Choroid plexus epithelial cell (primary cell): ENCODE data around the gene SHE.

Experiments used
- DNase-seq: peaks from one replicate; pipeline ENCODE4 v3.0.0-alpha.2; 2010; ENCODE audit warnings: low read depth
- H3K4me3 ChIP-seq: 2 replicates; pipeline ENCODE4 v1.5.1; 2011; ENCODE audit warnings: low read depth, mild to moderate bottlenecking, control low read depth, low read length, moderate library complexity
- TF ChIP-seq, protein P1 (sequence below): conservative IDR thresholded peaks from 2 replicates; pipeline ENCODE4 v1.5.1; 2011; ENCODE audit warnings: low read depth, mild to moderate bottlenecking, control low read depth, inconsistent platforms, low read length, moderate library complexity

SHE gene

DNA sequence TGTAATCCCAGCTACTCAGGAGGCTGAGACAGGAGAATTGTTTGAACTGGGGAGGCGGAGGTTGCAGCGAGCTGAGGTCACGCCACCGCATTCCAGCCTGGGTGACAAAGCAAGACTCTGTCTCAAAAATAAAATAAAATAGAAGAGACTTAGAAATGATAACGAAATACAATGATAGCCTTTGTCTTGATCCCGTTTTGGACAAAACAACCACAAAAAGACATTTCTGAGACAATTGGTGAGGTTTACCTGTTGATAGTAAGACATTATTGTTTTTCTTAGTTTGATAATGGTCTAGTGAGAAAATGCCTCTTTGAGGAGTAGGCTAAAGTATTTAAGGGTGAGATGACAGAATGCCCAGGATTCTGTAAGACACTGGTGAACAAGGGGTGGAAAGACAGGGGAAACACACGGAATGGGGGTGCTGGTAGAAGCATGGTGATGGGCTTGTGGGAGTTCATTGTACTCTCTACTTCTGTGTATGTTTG lies 11.9 kb upstream of the SHE start:
- DNase-seq, result no peak
- TF ChIP-seq, protein P1, sequence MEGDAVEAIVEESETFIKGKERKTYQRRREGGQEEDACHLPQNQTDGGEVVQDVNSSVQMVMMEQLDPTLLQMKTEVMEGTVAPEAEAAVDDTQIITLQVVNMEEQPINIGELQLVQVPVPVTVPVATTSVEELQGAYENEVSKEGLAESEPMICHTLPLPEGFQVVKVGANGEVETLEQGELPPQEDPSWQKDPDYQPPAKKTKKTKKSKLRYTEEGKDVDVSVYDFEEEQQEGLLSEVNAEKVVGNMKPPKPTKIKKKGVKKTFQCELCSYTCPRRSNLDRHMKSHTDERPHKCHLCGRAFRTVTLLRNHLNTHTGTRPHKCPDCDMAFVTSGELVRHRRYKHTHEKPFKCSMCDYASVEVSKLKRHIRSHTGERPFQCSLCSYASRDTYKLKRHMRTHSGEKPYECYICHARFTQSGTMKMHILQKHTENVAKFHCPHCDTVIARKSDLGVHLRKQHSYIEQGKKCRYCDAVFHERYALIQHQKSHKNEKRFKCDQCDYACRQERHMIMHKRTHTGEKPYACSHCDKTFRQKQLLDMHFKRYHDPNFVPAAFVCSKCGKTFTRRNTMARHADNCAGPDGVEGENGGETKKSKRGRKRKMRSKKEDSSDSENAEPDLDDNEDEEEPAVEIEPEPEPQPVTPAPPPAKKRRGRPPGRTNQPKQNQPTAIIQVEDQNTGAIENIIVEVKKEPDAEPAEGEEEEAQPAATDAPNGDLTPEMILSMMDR, result no peak
- H3K4me3 ChIP-seq, result no peak overlapping the region

DNA sequence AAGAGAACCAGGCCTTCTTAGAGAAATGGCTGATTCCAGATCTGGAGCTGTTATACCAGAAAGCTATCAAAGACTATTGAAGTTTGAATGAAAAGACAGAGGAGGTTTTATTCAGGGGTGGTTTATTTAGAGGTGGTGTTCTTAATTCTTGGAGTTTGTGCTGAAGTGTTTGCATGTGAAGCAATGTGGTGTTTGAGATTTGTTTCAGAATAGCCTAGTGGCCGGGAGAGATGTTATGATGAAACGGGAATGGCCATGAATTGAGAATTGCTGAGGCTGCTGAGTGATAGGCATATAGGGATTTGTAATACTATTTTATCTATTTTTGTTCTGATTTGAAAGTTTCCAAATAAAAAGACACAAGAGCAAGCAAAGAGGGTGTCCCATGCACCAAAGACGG lies 10.5 kb upstream of the SHE start:
- TF ChIP-seq, protein P1, result no peak
- no peak for DNase-seq
- H3K4me3 ChIP-seq, result no peak overlapping the region

DNA sequence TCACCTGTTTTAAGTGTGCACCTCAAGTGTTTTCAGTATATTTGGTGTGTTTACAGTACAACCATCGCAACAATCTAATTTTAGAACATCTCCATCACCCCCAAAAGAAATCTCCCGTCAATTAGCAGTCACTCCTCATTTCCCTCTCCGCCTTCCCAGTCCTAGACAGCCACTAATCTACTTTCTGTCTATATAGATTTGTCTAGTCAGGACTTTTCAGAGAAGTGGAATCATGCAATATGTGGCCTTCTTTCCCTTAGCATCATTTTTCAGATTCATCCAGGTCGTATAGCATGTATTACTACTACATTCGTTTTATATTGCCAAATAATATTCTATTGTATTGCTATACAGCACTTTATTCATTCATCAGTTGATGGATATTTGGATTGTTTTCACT lies 1.7 kb upstream of the SHE start:
- TF ChIP-seq, protein P1, result no peak
- H3K4me3 ChIP-seq, result no peak overlapping the region
- DNase-seq, result no peak

DNA sequence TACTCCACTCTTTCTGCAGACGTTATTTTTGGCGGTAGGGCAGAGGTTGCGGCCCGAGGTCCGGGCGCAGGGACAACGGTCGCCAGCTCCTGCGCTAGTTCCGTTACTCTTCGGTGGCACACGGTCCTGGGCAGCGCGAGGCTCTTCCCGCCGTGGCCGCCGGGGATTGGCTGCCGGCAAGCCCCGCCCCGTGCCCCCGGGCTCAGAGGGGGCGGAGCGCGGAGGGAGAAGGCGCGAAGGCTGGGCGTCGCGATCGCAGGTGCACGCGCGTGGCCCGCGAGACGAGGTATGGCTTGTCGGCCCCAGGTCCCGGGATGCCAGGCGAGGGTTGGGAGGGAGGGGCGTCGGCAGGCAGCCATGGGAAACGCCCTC lies 518 bp upstream of the SHE start:
- H3K4me3 ChIP-seq, result no peak overlapping the region
- DNase-seq, result no peak
- TF ChIP-seq, protein P1, result no peak

DNA sequence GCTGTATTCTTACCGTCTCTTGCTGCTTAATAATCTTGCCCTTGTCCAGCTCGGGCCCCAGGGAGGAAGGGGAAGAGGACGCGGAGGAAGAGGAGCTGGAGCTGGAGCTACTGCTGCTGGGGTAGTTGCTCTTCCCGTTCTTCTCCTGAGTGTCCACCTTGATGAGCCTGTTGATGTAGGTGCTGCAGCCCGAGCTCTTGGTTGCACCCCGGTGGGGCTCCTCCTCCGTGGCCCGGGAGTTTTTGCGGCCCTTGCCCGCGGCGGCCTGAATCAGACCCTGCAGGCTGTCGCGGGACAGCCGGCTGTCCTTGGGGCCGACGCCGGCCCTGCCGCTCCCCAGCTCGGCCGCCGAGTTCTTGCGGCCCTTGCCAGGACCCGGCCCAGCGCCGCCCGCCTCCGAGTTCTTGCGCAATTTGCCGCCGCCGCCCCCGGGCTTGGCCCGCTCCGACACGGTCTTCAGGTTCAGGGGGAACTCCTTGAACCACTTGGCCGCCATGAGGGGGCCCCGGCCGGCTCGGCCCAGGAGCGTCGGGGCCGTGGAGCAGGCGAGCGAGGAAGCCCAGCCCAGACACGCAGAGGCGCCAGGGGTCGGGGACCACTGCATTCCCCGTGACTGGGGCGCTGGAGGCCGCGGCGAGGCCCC lies 668 bp downstream of the SHE start:
- no peak overlapping the region for H3K4me3 ChIP-seq
- TF ChIP-seq, protein P1, result no peak
- DNase-seq, result no peak

DNA sequence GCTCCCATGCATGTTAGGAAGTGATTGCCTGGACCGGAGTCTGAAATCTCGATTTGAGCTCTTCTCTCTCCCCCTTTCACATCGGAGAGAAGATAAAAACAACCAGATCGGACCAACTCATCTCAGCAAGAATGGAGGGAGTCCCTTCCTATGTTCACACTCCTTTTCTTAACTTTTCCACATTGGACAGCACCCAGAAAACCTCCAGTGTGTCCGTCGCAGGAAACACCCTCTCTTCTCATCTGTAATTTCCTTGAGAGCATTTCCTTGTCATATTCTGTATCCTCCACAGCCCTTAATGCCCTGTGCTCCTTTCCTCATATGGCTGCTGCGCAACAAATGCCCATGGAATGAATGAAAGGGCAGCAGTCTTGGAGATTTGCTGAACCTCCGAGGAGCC lies 1.7 kb downstream of the SHE start:
- no peak for DNase-seq
- TF ChIP-seq, protein P1, result no peak
- H3K4me3 ChIP-seq, result no peak overlapping the region

DNA sequence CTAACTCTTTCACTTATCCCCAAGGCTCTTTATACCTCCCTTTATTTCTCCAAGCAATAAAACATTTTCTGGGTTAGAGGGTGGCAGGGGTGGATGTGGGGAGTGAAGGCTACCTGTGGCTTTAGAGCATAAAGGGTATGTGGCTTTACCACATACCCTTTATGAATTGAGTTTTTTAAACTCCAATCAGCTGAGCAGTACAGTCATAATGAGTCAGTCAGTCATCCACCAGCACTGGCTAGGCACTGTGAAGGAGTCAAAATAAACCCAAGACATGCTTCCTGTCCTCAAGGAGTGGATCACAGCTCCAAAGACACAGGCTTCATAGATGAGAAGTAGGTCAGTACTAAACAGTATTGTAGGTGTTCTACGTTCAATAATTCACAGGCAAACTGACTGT lies 2.8 kb downstream of the SHE start:
- DNase-seq, result no peak
- H3K4me3 ChIP-seq, result no peak overlapping the region
- TF ChIP-seq, protein P1, result no peak
